ENCODE data around the gene DPH5.
"Not testable (repeated sequence)": the region's sequence is repeated elsewhere in the genome, so short reads cannot be mapped to it uniquely, and the experiment has no call there.

DNA sequence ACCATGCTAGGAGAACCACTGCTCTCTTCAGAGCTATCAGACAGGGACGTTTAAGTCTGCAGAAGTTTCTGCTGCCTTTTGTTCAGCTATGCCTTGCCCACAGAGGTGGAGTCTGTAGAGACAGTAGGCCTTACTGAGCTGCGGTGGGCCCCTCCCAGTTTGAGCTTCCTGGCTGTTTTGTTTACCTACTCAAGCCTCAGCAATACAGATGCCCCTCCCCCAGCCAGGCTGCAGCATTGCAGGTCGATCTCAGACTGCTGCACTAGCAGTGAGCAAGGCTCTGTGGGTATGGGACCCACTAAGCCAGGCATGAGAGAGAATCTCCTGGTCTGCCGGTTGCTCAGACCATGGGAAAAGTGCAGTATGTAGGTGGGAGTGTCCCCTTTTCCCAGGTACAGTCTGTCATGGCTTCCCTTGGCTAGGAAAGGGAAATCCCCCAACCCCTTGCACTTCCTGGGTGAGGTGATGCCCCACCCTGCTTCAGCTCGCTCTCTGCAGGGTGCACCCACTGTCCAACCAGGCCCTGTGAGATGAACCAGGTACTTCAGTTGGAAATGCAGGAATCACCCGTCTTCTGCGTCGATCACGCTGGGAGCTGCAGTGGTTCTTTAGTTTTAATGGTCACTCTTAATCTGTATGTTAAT, 75.9 kb downstream of the DPH5 start:
- not testable (repeated sequence) for TF ChIP-seq EZH2 (IDR thresholded peaks at IDR 0.05; ENCODE audit: borderline replicate concordance, low read depth, low read length, severe bottlenecking)
- TF ChIP-seq, protein P1, sequence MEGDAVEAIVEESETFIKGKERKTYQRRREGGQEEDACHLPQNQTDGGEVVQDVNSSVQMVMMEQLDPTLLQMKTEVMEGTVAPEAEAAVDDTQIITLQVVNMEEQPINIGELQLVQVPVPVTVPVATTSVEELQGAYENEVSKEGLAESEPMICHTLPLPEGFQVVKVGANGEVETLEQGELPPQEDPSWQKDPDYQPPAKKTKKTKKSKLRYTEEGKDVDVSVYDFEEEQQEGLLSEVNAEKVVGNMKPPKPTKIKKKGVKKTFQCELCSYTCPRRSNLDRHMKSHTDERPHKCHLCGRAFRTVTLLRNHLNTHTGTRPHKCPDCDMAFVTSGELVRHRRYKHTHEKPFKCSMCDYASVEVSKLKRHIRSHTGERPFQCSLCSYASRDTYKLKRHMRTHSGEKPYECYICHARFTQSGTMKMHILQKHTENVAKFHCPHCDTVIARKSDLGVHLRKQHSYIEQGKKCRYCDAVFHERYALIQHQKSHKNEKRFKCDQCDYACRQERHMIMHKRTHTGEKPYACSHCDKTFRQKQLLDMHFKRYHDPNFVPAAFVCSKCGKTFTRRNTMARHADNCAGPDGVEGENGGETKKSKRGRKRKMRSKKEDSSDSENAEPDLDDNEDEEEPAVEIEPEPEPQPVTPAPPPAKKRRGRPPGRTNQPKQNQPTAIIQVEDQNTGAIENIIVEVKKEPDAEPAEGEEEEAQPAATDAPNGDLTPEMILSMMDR (IDR thresholded peaks at IDR 0.05; ENCODE audit: borderline replicate concordance, extremely low read depth, low read length, poor library complexity, severe bottlenecking), result not testable (repeated sequence)
